ENCODE measurements around the gene DRC7. TPM values are rescaled to one million over a fixed set of nuclear protein-coding genes. Genes with fewer than 3 reads are reported as not detected.
"Not testable (repeated sequence)": the region's sequence is repeated elsewhere in the genome, so short reads cannot be mapped to it uniquely, and the experiment has no call there.

The DRC7 gene
- total and polyA plus RNA-seq, 5 experiments from 2014 or later = not detected

DNA sequence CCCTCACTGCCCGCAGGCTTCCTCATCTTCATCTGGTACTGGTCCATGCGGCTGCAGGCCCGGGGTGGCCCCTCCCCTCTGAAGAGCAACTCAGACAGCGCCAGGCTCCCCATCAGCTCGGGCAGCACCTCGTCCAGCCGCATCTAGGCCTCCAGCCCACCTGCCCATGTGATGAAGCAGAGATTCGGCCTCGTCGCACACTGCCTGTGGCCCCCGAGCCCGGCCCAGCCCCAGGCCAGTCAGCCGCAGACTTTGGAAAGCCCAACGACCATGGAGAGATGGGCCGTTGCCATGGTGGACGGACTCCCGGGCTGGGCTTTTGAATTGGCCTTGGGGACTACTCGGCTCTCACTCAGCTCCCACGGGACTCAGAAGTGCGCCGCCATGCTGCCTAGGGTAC lies 31.2 kb upstream of the DRC7 start:
- POLR2A ChIA-PET = no interaction called here
- no peak overlapping the region for H3K27ac Mint-ChIP-seq
- H3K4me3 Mint-ChIP-seq = no peak overlapping the region
- DNase-seq (no peak), ATAC-seq (no peak)
- no peaks in the 10 kb centered on the region for H3K27me3 Mint-ChIP-seq
- H3K4me1 Mint-ChIP-seq = peaks cover 0 to 5% (median 0%) of the 10 kb centered on the region in 4 donors
- peaks cover 0 to 1% (median 0%) of the 10 kb centered on the region in 3 donors for H3K36me3 Mint-ChIP-seq
- H3K9me3 Mint-ChIP-seq = no peaks in the 10 kb centered on the region

DNA sequence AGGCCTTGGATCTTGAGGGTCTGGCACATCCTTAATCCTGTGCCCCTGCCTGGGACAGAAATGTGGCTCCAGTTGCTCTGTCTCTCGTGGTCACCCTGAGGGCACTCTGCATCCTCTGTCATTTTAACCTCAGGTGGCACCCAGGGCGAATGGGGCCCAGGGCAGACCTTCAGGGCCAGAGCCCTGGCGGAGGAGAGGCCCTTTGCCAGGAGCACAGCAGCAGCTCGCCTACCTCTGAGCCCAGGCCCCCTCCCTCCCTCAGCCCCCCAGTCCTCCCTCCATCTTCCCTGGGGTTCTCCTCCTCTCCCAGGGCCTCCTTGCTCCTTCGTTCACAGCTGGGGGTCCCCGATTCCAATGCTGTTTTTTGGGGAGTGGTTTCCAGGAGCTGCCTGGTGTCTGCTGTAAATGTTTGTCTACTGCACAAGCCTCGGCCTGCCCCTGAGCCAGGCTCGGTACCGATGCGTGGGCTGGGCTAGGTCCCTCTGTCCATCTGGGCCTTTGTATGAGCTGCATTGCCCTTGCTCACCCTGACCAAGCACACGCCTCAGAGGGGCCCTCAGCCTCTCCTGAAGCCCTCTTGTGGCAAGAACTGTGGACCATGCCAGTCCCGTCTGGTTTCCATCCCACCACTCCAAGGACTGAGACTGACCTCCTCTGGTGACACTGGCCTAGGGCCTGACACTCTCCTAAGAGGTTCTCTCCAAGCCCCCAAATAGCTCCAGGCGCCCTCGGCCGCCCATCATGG lies 30.5 kb upstream of the DRC7 start:
- Mint-ChIP-seq H3K4me3 (no peak overlapping the region), H3K27ac (peak overlapping the region in 1 of 10 donors; percentile 65)

DNA sequence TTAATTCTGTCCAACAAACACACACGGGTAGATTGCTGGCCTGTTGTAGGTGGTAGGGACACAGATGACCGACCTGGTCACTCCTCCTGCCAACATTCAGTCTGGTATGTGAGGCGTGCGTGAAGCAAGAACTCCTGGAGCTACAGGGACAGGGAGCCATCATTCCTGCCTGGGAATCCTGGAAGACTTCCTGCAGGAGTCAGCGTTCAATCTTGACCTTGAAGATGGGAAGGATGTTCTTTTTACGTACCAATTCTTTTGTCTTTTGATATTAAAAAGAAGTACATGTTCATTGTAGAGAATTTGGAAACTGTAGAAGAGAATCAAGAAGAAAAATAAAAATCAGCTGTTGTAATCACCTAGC lies 30.0 kb upstream of the DRC7 start:
- Mint-ChIP-seq H3K27me3 (no peaks in the 10 kb centered on the region), H3K36me3 (peaks cover 0 to 1% (median 0%) of the 10 kb centered on the region in 3 donors), H3K9me3 (no peaks in the 10 kb centered on the region), H3K4me3 (no peak overlapping the region), H3K27ac (no peak overlapping the region), H3K4me1 (peaks cover 0 to 15% (median 0%) of the 10 kb centered on the region in 4 donors)
- ATAC-seq (no peak), DNase-seq (no peak)
- POLR2A ChIA-PET = no interaction called here

More for the DNA sequence above, 30.5 kb upstream of the DRC7 start:
- Mint-ChIP-seq H3K36me3 (peaks cover 0 to 1% (median 0%) of the 10 kb centered on the region in 3 donors), H3K4me1 (peaks cover 0 to 10% (median 0%) of the 10 kb centered on the region in 4 donors), H3K9me3 (no peaks in the 10 kb centered on the region), H3K27me3 (no peaks in the 10 kb centered on the region)
- POLR2A ChIA-PET = no interaction called here
- ATAC-seq (no peak), DNase-seq (no peak)

DNA sequence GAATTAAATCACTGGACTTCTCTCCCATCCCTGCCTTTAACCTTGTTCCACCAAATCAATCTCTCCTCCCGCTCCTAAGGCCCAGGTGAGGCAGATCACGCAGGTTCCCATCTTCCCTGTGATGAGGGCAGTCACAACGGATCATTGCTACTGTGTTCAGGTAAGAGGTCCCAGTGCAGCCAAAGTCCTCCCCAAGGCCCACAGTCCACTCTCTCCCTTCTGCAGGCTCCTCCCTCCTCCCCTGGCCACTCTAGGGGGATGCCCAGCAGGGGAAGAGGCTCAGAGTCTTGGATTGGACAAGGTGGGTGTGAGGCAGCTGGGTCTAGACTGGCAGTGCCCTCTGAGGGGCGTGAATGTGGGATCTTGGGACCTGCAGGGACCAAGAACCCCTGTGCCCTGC lies 29.1 kb upstream of the DRC7 start:
- ATAC-seq = no peak
- Mint-ChIP-seq H3K27me3 (no peaks in the 10 kb centered on the region), H3K4me1 (peaks cover 0 to 15% (median 0%) of the 10 kb centered on the region in 4 donors), H3K36me3 (peaks cover 0 to 1% (median 0%) of the 10 kb centered on the region in 3 donors), H3K9me3 (no peaks in the 10 kb centered on the region), H3K27ac (peak overlapping the region in 1 of 10 donors; percentile 62), H3K4me3 (no peak overlapping the region)
- DNase-seq = no peak
- POLR2A ChIA-PET = no interaction called here

DNA sequence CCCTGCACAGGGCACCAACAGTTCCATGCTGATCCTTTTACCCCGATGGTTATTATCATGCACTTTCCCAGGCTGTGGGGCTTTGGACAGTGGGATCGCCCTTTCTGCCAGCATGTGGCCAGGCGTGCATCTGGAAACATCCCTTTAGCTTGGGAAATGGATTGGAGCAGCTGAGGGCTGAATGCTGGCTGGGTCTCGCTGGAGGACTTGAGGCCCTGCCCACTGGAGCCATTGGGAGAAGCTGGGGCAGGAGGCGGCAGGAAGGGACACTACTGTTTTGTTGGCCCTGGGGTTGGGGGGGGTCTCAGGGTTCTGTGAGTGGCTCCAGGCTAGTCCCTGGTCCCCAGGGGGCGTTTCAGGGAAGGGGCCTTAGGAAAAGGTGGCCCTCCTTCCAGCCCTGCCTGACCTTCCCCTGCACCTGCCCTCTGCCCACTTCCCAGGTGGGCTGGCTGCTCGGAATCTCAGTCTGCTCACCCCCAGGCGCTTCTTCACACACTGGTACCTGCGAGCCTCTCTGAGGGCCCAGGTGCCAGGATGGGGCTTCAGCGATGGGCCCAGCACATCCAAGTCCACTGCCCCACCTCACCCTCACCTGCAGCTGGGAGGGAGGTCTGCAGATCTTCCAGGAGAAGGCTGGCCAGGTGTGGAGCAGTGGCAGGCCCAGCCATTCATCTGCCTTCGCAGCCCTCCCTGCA lies 28.1 kb upstream of the DRC7 start:
- peaks cover 0 to 1% (median 0%) of the 10 kb centered on the region in 3 donors for H3K36me3 Mint-ChIP-seq
- H3K27me3 Mint-ChIP-seq = no peaks in the 10 kb centered on the region
- H3K27ac Mint-ChIP-seq = no peak overlapping the region
- no peak for DNase-seq
- H3K9me3 Mint-ChIP-seq = no peaks in the 10 kb centered on the region
- no peak overlapping the region for H3K4me3 Mint-ChIP-seq
- H3K4me1 Mint-ChIP-seq = peaks cover 0 to 15% (median 0%) of the 10 kb centered on the region in 4 donors
- ATAC-seq = no peak
- POLR2A ChIA-PET = no interaction called here

DNA sequence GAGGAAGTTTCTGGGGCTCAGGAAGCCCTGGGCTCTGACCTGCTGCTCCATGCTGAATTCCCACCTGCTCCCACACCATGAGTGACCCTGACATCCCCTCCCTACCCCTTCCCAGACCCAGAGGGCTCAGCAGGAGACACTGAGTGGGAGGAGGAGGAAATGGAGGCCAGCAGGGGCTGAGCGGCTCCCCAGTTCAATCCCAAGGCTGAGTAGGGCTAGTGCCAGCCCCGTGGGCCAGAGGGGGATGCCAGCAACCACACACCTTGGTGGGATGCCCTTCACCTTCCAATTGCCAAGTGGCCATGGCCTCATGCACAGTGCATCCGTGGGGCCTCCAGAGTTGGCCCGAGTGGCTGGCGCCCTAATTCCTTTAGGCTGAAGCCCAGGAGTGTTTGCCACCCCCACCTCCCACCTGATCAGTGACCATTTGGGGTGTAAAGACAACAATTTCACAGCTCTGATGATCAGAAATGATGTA lies 27.5 kb upstream of the DRC7 start:
- H3K4me1 Mint-ChIP-seq = peaks cover 0 to 15% (median 0%) of the 10 kb centered on the region in 4 donors
- DNase-seq = no peak
- H3K36me3 Mint-ChIP-seq = no peaks in the 10 kb centered on the region
- H3K27me3 Mint-ChIP-seq = no peaks in the 10 kb centered on the region
- H3K27ac Mint-ChIP-seq = no peak overlapping the region
- no peaks in the 10 kb centered on the region for H3K9me3 Mint-ChIP-seq
- no peak for ATAC-seq
- POLR2A ChIA-PET = no interaction called here
- H3K4me3 Mint-ChIP-seq = no peak overlapping the region

DNA sequence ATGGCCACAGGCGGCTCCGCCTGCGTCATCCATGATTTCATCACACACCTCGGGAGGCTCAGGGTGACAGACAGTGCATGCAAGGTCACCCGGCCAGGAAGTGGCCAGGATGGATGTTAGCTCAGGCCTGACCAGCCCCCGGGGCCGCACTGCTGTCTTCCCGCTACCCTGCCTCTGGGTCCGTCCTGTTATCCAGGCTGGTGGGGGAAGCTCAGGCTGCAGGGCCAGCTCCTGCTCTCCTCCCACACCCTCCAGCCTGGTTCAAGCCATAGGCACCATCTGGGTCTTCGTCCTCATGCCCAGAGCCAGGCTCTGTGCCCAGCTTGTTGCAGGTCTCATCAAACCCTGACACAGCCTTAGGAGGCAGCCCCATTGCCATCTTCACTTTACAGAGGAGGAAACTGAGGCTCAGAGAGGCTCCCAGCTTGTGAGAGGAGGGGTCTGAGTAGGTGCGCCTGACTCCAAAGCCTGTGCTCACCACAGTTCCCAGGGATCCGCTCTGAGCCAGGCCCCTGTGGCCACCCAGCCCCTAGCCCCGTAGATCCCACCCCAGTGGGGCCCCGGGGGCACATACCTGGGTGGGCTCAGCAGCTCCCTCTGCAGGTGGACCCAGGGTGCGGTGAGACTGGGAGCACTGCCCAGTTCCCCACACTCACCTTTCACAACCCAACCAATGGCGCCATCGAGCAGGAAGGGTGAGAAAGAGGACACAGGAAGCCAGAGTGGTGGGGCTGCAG lies 26.9 kb upstream of the DRC7 start:
- DNase-seq (no peak), ATAC-seq (no peak)
- POLR2A ChIA-PET = no interaction called here
- Mint-ChIP-seq H3K4me1 (peaks cover 0 to 15% (median 0%) of the 10 kb centered on the region in 4 donors), H3K27me3 (no peaks in the 10 kb centered on the region), H3K27ac (no peak overlapping the region), H3K4me3 (no peak overlapping the region), H3K9me3 (no peaks in the 10 kb centered on the region), H3K36me3 (no peaks in the 10 kb centered on the region)

DNA sequence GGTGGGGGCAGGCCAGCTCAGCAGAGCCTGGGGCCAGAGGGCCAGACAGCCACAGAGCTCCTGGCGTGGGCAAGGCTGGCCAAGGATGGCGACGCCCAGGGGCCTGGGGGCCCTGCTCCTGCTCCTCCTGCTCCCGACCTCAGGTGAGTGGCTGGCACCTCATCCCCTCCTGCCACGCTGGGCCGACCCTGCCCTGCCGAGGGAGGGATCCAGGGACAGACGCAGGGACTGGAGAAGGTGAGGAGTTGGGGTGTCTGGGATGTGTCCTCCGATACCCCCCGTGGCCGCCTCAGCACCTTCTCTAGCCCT lies 26.4 kb upstream of the DRC7 start, which contains the start of gene ADGRG3:
Gene ADGRG3 (plus strand): TSS at position 44 of the 309 bp plus-strand sequence. CDS start 42 bp downstream, at position 86.
- peaks cover 0 to 15% (median 0%) of the 10 kb centered on the region in 4 donors for H3K4me1 Mint-ChIP-seq
- no peak for ATAC-seq
- POLR2A ChIA-PET = no interaction called here
- no peaks in the 10 kb centered on the region for H3K36me3 Mint-ChIP-seq
- peak in 1 of 10 donors; percentile 52 for DNase-seq
- no peaks in the 10 kb centered on the region for H3K27me3 Mint-ChIP-seq
- peak within 1 kb of the TSS in 2 of 10 donors; percentile 32 to 35 for H3K27ac Mint-ChIP-seq
- H3K9me3 Mint-ChIP-seq = no peaks in the 10 kb centered on the region
- no peak within 1 kb of the TSS for H3K4me3 Mint-ChIP-seq

DNA sequence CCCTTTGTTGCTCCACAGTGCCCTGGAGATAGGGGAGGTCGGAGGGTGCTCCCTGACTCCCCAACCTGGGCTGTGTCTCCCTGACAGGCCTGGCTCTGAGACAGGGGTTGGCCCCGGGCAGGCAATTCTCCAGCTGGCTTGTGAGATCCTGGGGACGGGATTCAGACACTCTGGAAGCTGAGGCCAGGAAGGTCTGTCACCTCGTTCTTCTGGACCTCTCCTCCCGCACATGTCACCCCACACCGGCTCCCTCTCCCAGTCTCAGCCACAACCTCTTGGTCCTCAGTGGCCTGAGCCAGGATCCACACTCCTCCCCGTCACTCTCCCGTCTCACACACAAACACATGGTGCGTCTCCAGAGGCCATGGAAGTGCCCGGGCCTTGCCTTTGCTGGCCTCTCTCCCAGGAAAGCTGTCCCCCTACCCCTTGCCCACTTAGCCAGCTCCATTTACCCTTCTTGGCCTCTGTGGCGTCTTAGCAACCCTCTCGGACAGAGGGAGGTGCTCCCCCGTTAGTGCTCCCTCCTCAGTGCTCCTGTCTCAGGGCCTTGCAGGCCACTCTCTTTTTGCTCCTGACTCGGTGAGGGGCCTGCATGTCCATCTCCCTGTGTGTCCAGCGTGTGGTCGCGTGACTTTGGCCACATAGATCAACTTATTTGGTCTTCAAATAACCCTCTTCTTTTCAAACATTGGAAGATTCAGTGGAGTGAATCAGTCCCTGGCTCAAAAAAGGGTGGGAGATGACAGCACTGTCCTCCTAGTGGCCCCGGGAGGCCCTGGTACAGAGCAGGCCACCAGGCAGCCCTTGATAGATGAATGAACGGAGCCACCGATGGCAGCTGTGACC lies 25.8 kb upstream of the DRC7 start:
- ATAC-seq (no peak), DNase-seq (peak in 1 of 10 donors; percentile 58)
- Mint-ChIP-seq H3K4me3 (no peak overlapping the region), H3K27ac (peak overlapping the region in 3 of 10 donors; percentile 9 to 35 (median 32)), H3K9me3 (no peaks in the 10 kb centered on the region), H3K36me3 (no peaks in the 10 kb centered on the region), H3K27me3 (no peaks in the 10 kb centered on the region), H3K4me1 (peaks cover 0 to 15% (median 0%) of the 10 kb centered on the region in 4 donors)
- POLR2A ChIA-PET = no interaction called here

DNA sequence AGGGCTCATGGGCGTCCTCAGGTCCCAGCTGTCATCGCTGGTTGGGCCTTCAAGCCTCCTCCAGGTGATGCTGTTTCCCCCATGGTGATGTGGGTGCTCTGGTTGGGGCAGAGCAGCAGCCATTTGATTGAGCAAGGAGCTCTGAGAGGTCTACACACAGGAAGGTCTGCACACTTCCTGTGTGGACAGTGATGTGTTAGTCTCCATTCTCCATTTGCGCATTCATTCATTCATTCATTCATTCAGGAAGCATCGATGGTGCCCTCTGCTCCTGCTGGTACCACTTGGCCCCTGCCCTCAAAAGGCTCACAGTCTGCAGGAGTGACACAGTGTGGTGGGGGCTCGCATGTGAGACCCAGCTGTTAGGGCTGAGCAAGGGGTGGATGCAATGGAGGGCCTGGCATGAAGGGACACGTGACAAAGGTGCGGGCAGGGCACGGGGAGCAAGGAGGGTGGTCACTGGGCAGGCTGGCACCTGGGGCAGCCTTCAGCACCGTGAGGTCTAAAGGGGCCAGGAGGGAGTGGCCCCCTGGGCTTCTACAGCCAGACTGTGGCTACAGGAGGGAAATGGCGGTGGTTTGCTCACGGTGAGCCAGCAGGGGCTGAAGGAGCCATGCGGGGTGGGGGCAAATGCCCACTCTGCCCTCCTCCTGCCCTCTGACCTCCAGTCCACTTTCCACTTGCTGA lies 25.0 kb upstream of the DRC7 start:
- H3K27ac Mint-ChIP-seq = peak overlapping the region in 1 of 10 donors; percentile 58
- no peak overlapping the region for H3K4me3 Mint-ChIP-seq
- H3K4me1 Mint-ChIP-seq = peaks cover 0 to 15% (median 0%) of the 10 kb centered on the region in 4 donors
- ATAC-seq (no peak), DNase-seq (peak in 1 of 10 donors; percentile 59)
- no peaks in the 10 kb centered on the region for H3K36me3 Mint-ChIP-seq
- POLR2A ChIA-PET = no interaction called here
- H3K9me3 Mint-ChIP-seq = no peaks in the 10 kb centered on the region
- no peaks in the 10 kb centered on the region for H3K27me3 Mint-ChIP-seq

DNA sequence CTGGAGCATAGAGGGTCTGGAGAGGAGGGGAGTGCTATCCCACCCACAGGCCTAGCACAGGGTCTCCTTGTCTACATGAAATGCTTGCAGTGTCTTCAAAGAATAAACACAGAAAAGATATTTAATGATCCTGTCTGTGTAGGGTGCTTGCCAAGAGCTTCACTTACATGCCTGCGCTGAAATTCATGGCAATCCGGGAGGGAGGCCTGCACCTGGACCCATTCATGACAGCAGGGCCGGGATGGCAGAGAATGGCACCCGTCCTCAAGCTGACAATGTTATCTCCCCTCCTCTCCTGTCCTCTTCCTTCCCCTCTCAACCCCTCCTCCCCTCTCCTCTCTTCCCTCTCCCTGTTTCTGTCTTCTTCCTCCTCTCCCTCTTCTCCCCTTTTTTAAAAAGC lies 24.4 kb upstream of the DRC7 start:
- DNase-seq (no peak), ATAC-seq (no peak)
- Mint-ChIP-seq H3K36me3 (no peaks in the 10 kb centered on the region), H3K9me3 (no peaks in the 10 kb centered on the region), H3K4me3 (no peak overlapping the region), H3K27me3 (no peaks in the 10 kb centered on the region), H3K27ac (no peak overlapping the region), H3K4me1 (peaks cover 0 to 12% (median 0%) of the 10 kb centered on the region in 4 donors)
- POLR2A ChIA-PET = no interaction called here

DNA sequence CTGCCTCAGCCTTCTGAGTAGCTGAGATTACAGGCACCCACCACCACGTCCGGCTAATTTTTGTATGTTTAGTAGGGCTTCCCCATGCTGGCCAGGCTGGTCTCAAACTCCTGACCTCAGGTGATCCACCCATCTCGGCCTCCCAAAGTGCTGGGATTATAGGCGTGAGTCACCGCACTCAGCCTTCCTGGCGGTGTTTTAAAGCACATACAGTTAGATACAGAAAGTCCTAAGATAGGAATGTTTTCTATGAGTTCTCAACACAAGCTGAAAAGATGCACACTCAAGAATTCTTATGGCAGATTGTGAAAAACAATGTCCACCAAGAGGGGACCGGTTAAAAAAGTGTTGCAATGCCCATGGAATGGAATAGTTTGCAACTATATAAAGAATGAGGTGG lies 23.2 kb upstream of the DRC7 start:
- ATAC-seq, H3K36me3 Mint-ChIP-seq, H3K27me3 Mint-ChIP-seq, H3K27ac Mint-ChIP-seq, H3K9me3 Mint-ChIP-seq, DNase-seq, POLR2A ChIA-PET, H3K4me3 Mint-ChIP-seq: not testable (repeated sequence)
- H3K4me1 Mint-ChIP-seq = peaks cover 0 to 12% (median 0%) of the 10 kb centered on the region in 4 donors
